ENCODE data around the gene NPLOC4. TPM values are rescaled to one million over a fixed set of nuclear protein-coding genes. Genes with fewer than 3 reads are reported as not detected.

NPLOC4 gene
- total RNA-seq, 2 experiments from 2014 or later, result 75.9 to 87.7 TPM

- H3K36me3 Mint-ChIP-seq (ENCODE audit: low read depth), result no peaks in the 10 kb centered on the region
- DNase-seq (no peak), ATAC-seq (no peak)
- no peak within 1 kb of the TSS for H3K27ac Mint-ChIP-seq
- H3K9me3 Mint-ChIP-seq, result no peaks in the 10 kb centered on the region
- H3K4me3 Mint-ChIP-seq, result no peak within 1 kb of the TSS
- H3K27me3 Mint-ChIP-seq, result peaks cover 5% of the 10 kb centered on the region
- no peaks in the 10 kb centered on the region for H3K4me1 Mint-ChIP-seq (ENCODE audit: low read depth)
- CTCF ChIA-PET, result no interaction called here
- POLR2A ChIA-PET, result no interaction called here
- intact Hi-C loops (cut with micrococcal nuclease), result no loop called here
- TF ChIP-seq CTCF (IDR thresholded peaks at IDR 0.05), result no peak
These were observed 109.1 kb downstream of the NPLOC4 start, which contains the start of gene FSCN2 for GRCh38 chr17:81527591-81528383. FSCN2 (plus strand) TSS chr17:81528377; CDS start chr17:81528532, 155 bp downstream.

GRCh38 chr17:81526662-81527571 is 110.0 kb downstream of the NPLOC4 start:
- ChIA-PET CTCF (no interaction called here), POLR2A (no interaction called here)
- no peak for TF ChIP-seq CTCF (IDR thresholded peaks at IDR 0.05)
- no peaks in the 10 kb centered on the region for H3K4me1 Mint-ChIP-seq (ENCODE audit: low read depth)
- no peak overlapping the region for H3K4me3 Mint-ChIP-seq
- intact Hi-C loops (cut with micrococcal nuclease), result no loop called here
- H3K36me3 Mint-ChIP-seq (ENCODE audit: low read depth), result no peaks in the 10 kb centered on the region
- no peaks in the 10 kb centered on the region for H3K9me3 Mint-ChIP-seq
- peaks cover 5% of the 10 kb centered on the region for H3K27me3 Mint-ChIP-seq
- no peak overlapping the region for H3K27ac Mint-ChIP-seq
- ATAC-seq (no peak), DNase-seq (no peak)

DNA sequence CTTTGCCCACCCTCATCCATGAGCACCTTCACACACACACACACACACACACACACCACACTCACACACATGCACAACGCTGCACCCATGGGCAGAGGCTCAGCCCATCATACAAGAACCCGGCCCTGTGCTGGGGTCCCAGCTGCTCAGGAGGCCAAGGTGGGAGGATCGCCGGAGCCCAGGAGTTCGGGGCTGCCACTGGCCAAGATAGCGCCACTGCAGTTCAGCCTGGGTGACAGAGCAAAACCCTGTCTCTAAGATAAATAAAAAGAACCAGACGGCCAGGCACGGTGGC is 112.1 kb downstream of the NPLOC4 start:
- Mint-ChIP-seq H3K9me3 (no peaks in the 10 kb centered on the region), H3K36me3 (ENCODE audit: low read depth) (no peaks in the 10 kb centered on the region), H3K27me3 (peaks cover 5% of the 10 kb centered on the region), H3K4me1 (ENCODE audit: low read depth) (peaks cover 4% of the 10 kb centered on the region), H3K27ac (no peak overlapping the region), H3K4me3 (no peak overlapping the region)
- DNase-seq (no peak), ATAC-seq (no peak)
- ChIA-PET POLR2A (no interaction called here), CTCF (no interaction called here)
- intact Hi-C loops (cut with micrococcal nuclease), result loop anchor here (5.0 kb wide), 1 partner anchor 172 kb away; no protein-coding TSS in a partner anchor
- TF ChIP-seq CTCF (IDR thresholded peaks at IDR 0.05), result no peak

DNA sequence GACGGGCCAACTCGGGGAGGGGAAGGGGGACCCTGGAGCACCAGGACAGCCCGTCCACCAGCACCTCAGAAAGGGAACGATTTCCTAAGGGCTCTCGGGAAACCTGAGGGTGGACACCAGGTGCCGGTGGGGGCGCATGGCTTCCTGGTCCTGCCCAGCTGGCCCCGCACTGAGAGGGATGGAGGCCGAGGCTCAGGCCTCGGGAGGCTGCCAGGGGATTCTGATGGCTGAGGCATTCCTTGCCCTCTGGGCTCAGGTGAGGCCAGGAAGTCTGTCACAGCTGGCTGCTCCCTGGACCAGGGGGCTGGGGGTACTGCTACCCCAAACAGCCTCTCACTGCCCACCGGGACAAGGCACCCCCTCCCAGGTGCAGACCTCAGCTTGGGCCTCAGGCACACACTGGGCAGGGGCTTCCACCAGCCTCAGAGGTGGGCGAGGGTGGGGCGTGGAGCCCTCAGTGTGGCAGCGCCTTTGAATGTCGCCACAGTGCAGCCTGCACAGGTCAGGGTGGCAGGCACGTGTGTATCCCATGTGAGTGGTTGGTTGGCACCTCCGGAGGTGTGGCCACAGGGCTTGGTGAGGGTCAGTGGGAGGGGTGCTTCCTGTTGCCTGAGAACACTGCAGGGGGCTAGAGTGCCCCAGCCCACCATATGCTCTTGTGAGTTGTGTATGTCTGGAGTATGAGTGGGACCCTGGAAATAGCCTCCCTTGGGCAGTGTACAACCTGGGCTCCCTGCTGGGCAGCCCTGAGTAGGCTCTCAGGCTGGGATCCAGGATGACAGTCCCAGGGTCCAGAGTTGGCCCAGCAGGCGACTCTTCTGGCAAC is 112.7 kb downstream of the NPLOC4 start:
- H3K27me3 Mint-ChIP-seq, result peaks cover 5% of the 10 kb centered on the region
- POLR2A ChIA-PET, result no interaction called here

More for the DNA sequence above, 112.7 kb downstream of the NPLOC4 start:
- Mint-ChIP-seq H3K27ac (no peak overlapping the region), H3K4me1 (ENCODE audit: low read depth) (peaks cover 4% of the 10 kb centered on the region), H3K4me3 (no peak overlapping the region), H3K36me3 (ENCODE audit: low read depth) (no peaks in the 10 kb centered on the region), H3K9me3 (no peaks in the 10 kb centered on the region)
- TF ChIP-seq CTCF (IDR thresholded peaks at IDR 0.05), result no peak
- CTCF ChIA-PET, result no interaction called here
- ATAC-seq, result no peak
- intact Hi-C loops (cut with micrococcal nuclease), result loop anchor here (5.0 kb wide), 1 partner anchor 173 kb away; no protein-coding TSS in a partner anchor
- no peak for DNase-seq

All from activated CD8-positive, alpha-beta T cell treated with anti-CD3 and anti-CD28 coated beads for 36 hours (primary cell).